Mesendoderm (in vitro differentiated cells): ENCODE results near the gene CDADC1.

Source experiments
- DNase-seq: peaks from one replicate; pipeline ENCODE4 v3.0.0; 2013
- H2AK5ac ChIP-seq: 2 replicates; pipeline ENCODE4 v1.6.1; 2013; ENCODE audit warnings: low read length, inconsistent platforms
- H2BK120ac ChIP-seq: 2 replicates; pipeline ENCODE4 v1.6.1; 2013; ENCODE audit warnings: low read depth, mild to moderate bottlenecking, low read length, moderate library complexity, mixed read lengths
- H2BK15ac ChIP-seq: replicated peaks from 2 replicates; pipeline ENCODE4 v1.6.1; 2013; ENCODE audit warnings: low read depth, mild to moderate bottlenecking, moderate library complexity
- H2BK5ac ChIP-seq: 2 replicates; pipeline ENCODE4 v1.6.1; 2013; ENCODE audit warnings: low read length, inconsistent platforms
- H3K18ac ChIP-seq: 2 replicates; pipeline ENCODE4 v1.6.1; 2013; ENCODE audit warnings: mild to moderate bottlenecking, low read length, mixed read lengths
- H3K23ac ChIP-seq: one replicate; pipeline ENCODE4 v1.6.1; 2013; ENCODE audit warnings: low read length
- H3K27ac ChIP-seq: 2 replicates; pipeline ENCODE4 v1.5.1; 2013; ENCODE audit warnings: low read depth, mild to moderate bottlenecking, inconsistent platforms, low read length, moderate library complexity
- H3K27me3 ChIP-seq: 2 replicates; pipeline ENCODE4 v1.6.1; 2013; ENCODE audit warnings: low read length, control low read depth, mild to moderate bottlenecking, inconsistent platforms; ENCODE audit not compliant: insufficient read depth, poor library complexity
- H3K36me3 ChIP-seq: 2 replicates; pipeline ENCODE4 v1.6.1; 2013; ENCODE audit warnings: low read length, inconsistent platforms; ENCODE audit not compliant: control insufficient read depth, insufficient read depth
- H3K4ac ChIP-seq: one replicate; pipeline ENCODE4 v1.6.1; 2013; ENCODE audit warnings: low read depth, mild to moderate bottlenecking, low read length, moderate library complexity
- H3K4me1 ChIP-seq: 2 replicates; pipeline ENCODE4 v1.6.1; 2013; ENCODE audit warnings: low read depth, low read length, inconsistent platforms; ENCODE audit not compliant: control insufficient read depth
- H3K4me2 ChIP-seq: 2 replicates; pipeline ENCODE4 v1.6.1; 2013; ENCODE audit warnings: low read length
- H3K4me3 ChIP-seq: 2 replicates; pipeline ENCODE4 v1.5.1; 2013; ENCODE audit warnings: mild to moderate bottlenecking, low read length
- H3K56ac ChIP-seq: one replicate; pipeline ENCODE4 v1.6.1; 2013; ENCODE audit warnings: low read length
- H3K79me1 ChIP-seq: 2 replicates; pipeline ENCODE4 v1.6.1; 2013; ENCODE audit warnings: low read length, inconsistent platforms
- H3K79me2 ChIP-seq: 2 replicates; pipeline ENCODE4 v1.6.1; 2013; ENCODE audit warnings: mild to moderate bottlenecking, low read length; ENCODE audit not compliant: control insufficient read depth, insufficient read depth
- H3K9ac ChIP-seq: 2 replicates; pipeline ENCODE4 v1.6.1; 2013; ENCODE audit warnings: low read length, inconsistent platforms
- H4K5ac ChIP-seq: one replicate; pipeline ENCODE4 v1.6.1; 2013; ENCODE audit warnings: low read length
- H4K8ac ChIP-seq: one replicate; pipeline ENCODE4 v1.6.1; 2013; ENCODE audit warnings: low read depth, mild to moderate bottlenecking, control low read depth, low read length, moderate library complexity
- WGBS: extraction: QIAGEN DNeasy Blood & Tissue Kit; methylation state at CpG from one replicate; pipeline ENCODE4 v1.1.7; 2013; ENCODE audit warnings: low lambda C conversion rate, missing lambda C conversion rate; ENCODE audit not compliant: insufficient coverage; ENCODE audit errors: extremely low coverage; 5-methylcytosine and 5-hydroxymethylcytosine counted together

Gene CDADC1

GRCh38 chr13:49240017-49240416, 7.7 kb upstream of the CDADC1 start:
- no peak overlapping the region for H4K8ac ChIP-seq
- WGBS, result no CpG with 5 or more reads among the region's 4 CpGs

GRCh38 chr13:49241296-49241695, 6.4 kb upstream of the CDADC1 start:
- Histone ChIP-seq H3K4me3 (no peak overlapping the region), H3K18ac (no peak overlapping the region), H3K4ac (no peak overlapping the region), H3K27ac (no peak overlapping the region), H3K4me1 (no peaks in the 10 kb centered on the region), H3K4me2 (no peak overlapping the region), H2BK5ac (no peak overlapping the region), H4K8ac (no peak overlapping the region), H3K56ac (no peak overlapping the region), H4K5ac (no peak overlapping the region), H3K27me3 (no peaks in the 10 kb centered on the region), H2AK5ac (no peak overlapping the region), H3K36me3 (no peaks in the 10 kb centered on the region), H3K79me2 (no peaks in the 10 kb centered on the region), H3K9ac (no peak overlapping the region), H3K79me1 (no peaks in the 10 kb centered on the region), H3K23ac (no peak overlapping the region), H2BK15ac (no peak overlapping the region), H2BK120ac (no peak overlapping the region)
- no CpG with 5 or more reads among the region's 7 CpGs for WGBS
- DNase-seq, result no peak

More at GRCh38 chr13:49240017-49240416, 7.7 kb upstream of the CDADC1 start:
- no peak overlapping the region for H3K4me2 ChIP-seq
- no peaks in the 10 kb centered on the region for H3K79me1 ChIP-seq
- H3K79me2 ChIP-seq, result no peaks in the 10 kb centered on the region
- H3K4ac ChIP-seq, result no peak overlapping the region
- no peak overlapping the region for H2BK5ac ChIP-seq
- H3K23ac ChIP-seq, result no peak overlapping the region
- H3K9ac ChIP-seq, result no peak overlapping the region
- no peaks in the 10 kb centered on the region for H3K27me3 ChIP-seq
- no peak overlapping the region for H2BK15ac ChIP-seq
- no peak overlapping the region for H4K5ac ChIP-seq
- H2BK120ac ChIP-seq, result no peak overlapping the region
- no peak overlapping the region for H3K56ac ChIP-seq
- H3K4me1 ChIP-seq, result no peaks in the 10 kb centered on the region
- no peak overlapping the region for H3K4me3 ChIP-seq
- no peak overlapping the region for H3K27ac ChIP-seq
- no peak overlapping the region for H3K18ac ChIP-seq
- H2AK5ac ChIP-seq, result no peak overlapping the region
- DNase-seq, result peak; percentile 39
- no peaks in the 10 kb centered on the region for H3K36me3 ChIP-seq

- no peaks in the 10 kb centered on the region for H3K4me1 ChIP-seq
- H3K79me1 ChIP-seq, result no peaks in the 10 kb centered on the region
- H2AK5ac ChIP-seq, result no peak overlapping the region
These were observed 2.6 kb upstream of the CDADC1 start for GRCh38 chr13:49245101-49245500.

GRCh38 chr13:49246850-49247642, 679 bp upstream of the CDADC1 start:
- no peaks in the 10 kb centered on the region for H3K36me3 ChIP-seq
- H3K18ac ChIP-seq, result no peak overlapping the region
- peak overlapping the region; percentile 87 for H3K4me3 ChIP-seq
- H3K4me2 ChIP-seq, result peak overlapping the region; percentile 99
- peak overlapping the region; percentile 92 for H3K56ac ChIP-seq
- H2BK15ac ChIP-seq, result no peak overlapping the region
- H2AK5ac ChIP-seq, result no peak overlapping the region
- no peaks in the 10 kb centered on the region for H3K79me2 ChIP-seq
- no peak overlapping the region for H4K5ac ChIP-seq
- DNase-seq, result no peak
- H3K79me1 ChIP-seq, result no peaks in the 10 kb centered on the region
- WGBS, result no CpG with 5 or more reads among the region's 4 CpGs
- no peak overlapping the region for H3K4ac ChIP-seq
- no peak overlapping the region for H3K27ac ChIP-seq
- H3K23ac ChIP-seq, result no peak overlapping the region
- H2BK5ac ChIP-seq, result no peak overlapping the region
- no peak overlapping the region for H4K8ac ChIP-seq
- H3K27me3 ChIP-seq, result no peaks in the 10 kb centered on the region
- no peaks in the 10 kb centered on the region for H3K4me1 ChIP-seq
- H2BK120ac ChIP-seq, result no peak overlapping the region
- peak overlapping the region; percentile 86 for H3K9ac ChIP-seq

More at GRCh38 chr13:49245101-49245500, 2.6 kb upstream of the CDADC1 start:
- DNase-seq, result no peak
- no peak overlapping the region for H3K4me2 ChIP-seq
- H2BK5ac ChIP-seq, result no peak overlapping the region
- H3K4me3 ChIP-seq, result no peak overlapping the region
- H3K79me2 ChIP-seq, result no peaks in the 10 kb centered on the region
- H2BK15ac ChIP-seq, result no peak overlapping the region
- no peak overlapping the region for H3K18ac ChIP-seq
- no peak overlapping the region for H3K4ac ChIP-seq
- H3K27ac ChIP-seq, result no peak overlapping the region
- H3K56ac ChIP-seq, result no peak overlapping the region
- no peak overlapping the region for H4K8ac ChIP-seq
- no peaks in the 10 kb centered on the region for H3K27me3 ChIP-seq
- H3K9ac ChIP-seq, result no peak overlapping the region
- no peaks in the 10 kb centered on the region for H3K36me3 ChIP-seq
- no peak overlapping the region for H4K5ac ChIP-seq
- H3K23ac ChIP-seq, result no peak overlapping the region
- no peak overlapping the region for H2BK120ac ChIP-seq

GRCh38 chr13:49248622-49249002, 887 bp downstream of the CDADC1 start:
- H3K4me1 ChIP-seq, result no peaks in the 10 kb centered on the region
- H3K79me1 ChIP-seq, result no peaks in the 10 kb centered on the region
- no peak overlapping the region for H4K5ac ChIP-seq
- no peak overlapping the region for H2BK5ac ChIP-seq
- no peak overlapping the region for H3K18ac ChIP-seq
- H3K4me2 ChIP-seq, result peak overlapping the region; percentile 99
- no peak overlapping the region for H2BK120ac ChIP-seq
- H3K9ac ChIP-seq, result peak overlapping the region; percentile 73
- no peaks in the 10 kb centered on the region for H3K27me3 ChIP-seq
- H3K4ac ChIP-seq, result no peak overlapping the region
- peak overlapping the region; percentile 41 for H4K8ac ChIP-seq
- H2BK15ac ChIP-seq, result no peak overlapping the region
- no peak overlapping the region for H3K27ac ChIP-seq
- no peak for DNase-seq
- no peaks in the 10 kb centered on the region for H3K36me3 ChIP-seq
- no peaks in the 10 kb centered on the region for H3K79me2 ChIP-seq
- peak overlapping the region; percentile 90 for H3K4me3 ChIP-seq
- no peak overlapping the region for H3K23ac ChIP-seq
- peak overlapping the region; percentile 80 for H3K56ac ChIP-seq
- WGBS, result no CpG with 5 or more reads among the region's 6 CpGs
- no peak overlapping the region for H2AK5ac ChIP-seq

- Histone ChIP-seq H2BK120ac (no peak overlapping the region), H4K5ac (no peak overlapping the region), H3K36me3 (no peaks in the 10 kb centered on the region), H3K4ac (no peak overlapping the region), H3K4me3 (no peak overlapping the region), H4K8ac (no peak overlapping the region), H2AK5ac (no peak overlapping the region), H2BK5ac (no peak overlapping the region), H3K56ac (no peak overlapping the region), H3K4me1 (no peaks in the 10 kb centered on the region), H3K23ac (no peak overlapping the region), H3K27me3 (no peaks in the 10 kb centered on the region), H3K18ac (no peak overlapping the region), H3K79me1 (no peaks in the 10 kb centered on the region), H2BK15ac (no peak overlapping the region), H3K27ac (no peak overlapping the region), H3K9ac (no peak overlapping the region), H3K79me2 (no peaks in the 10 kb centered on the region), H3K4me2 (no peak overlapping the region)
- no CpG with 5 or more reads among the region's 5 CpGs for WGBS
- no peak for DNase-seq
These were observed 3.6 kb downstream of the CDADC1 start for GRCh38 chr13:49251326-49251725.
